KOPT-K1 (cell line): Measurements from ENCODE around the gene GSC.
"Not testable (repeated sequence)": the region's sequence is repeated elsewhere in the genome, so short reads cannot be mapped to it uniquely, and the experiment has no call there.

ENCODE experiments used
- H3K27ac ChIP-seq: fragments of 200-600 bp; sonication (generic); 2 replicates; pipeline ENCODE4 v1.5.1; 2016; ENCODE audit warnings: antibody characterized with exemption, mild to moderate bottlenecking, low read depth, low read length; ENCODE audit not compliant: poor library complexity, severe bottlenecking
- H3K36me3 ChIP-seq: fragments of 200-600 bp; sonication (generic); 2 replicates; pipeline ENCODE4 v1.5.1; 2017; ENCODE audit warnings: antibody characterized with exemption, mild to moderate bottlenecking, low read length, moderate library complexity; ENCODE audit not compliant: insufficient read depth
- H3K9me3 ChIP-seq: fragments of 200-600 bp; sonication (generic); 2 replicates; pipeline ENCODE4 v1.5.1; 2017; ENCODE audit warnings: antibody characterized with exemption, low read length, mild to moderate bottlenecking; ENCODE audit not compliant: insufficient read depth, poor library complexity, severe bottlenecking

GSC gene

DNA sequence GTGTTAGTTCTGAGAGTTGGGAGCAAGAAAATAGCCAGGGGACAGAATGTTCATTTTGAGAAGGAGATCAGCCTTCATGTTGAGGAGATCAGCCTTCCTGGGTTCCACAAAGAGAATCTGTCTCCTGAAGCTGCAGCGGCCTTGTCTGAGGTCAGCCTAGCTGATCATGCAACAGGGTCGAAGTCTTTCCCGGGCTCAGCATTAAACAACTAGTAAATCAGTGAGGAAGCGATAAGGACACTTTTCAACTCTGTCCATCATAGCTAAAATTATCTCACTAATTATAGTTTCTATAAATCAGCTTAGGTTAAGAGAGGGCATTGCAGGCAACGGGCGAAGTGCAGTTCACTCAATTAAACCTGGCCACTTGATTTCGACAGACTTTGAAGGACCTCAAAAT, 7.5 kb downstream of the GSC start:
- Histone ChIP-seq H3K36me3 (peaks cover 2% of the 10 kb centered on the region; the same call in 1 of the 2 replicates), H3K27ac (no peak overlapping the region), H3K9me3 (no peaks in the 10 kb centered on the region)

DNA sequence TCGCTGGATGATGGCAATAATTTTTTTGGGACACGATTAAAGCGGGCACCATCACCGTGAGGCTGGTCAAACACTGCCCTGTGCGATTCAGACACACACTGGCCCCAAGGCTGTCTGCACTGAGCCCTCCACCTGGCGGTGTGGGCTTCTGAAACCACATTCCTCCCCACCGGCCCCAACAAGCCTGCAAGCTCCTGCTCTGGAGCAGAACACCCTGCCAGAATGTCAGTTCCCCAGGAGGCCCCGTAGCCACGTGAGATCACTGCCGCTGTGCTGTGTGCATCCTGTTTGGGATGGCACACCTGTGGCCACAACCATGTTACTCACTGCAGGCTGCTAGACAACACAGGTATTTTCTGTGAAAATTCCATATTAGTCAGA, 7.9 kb downstream of the GSC start:
- no peak overlapping the region for H3K27ac ChIP-seq
- H3K9me3 ChIP-seq: no peaks in the 10 kb centered on the region
- H3K36me3 ChIP-seq: no peaks in the 10 kb centered on the region

DNA sequence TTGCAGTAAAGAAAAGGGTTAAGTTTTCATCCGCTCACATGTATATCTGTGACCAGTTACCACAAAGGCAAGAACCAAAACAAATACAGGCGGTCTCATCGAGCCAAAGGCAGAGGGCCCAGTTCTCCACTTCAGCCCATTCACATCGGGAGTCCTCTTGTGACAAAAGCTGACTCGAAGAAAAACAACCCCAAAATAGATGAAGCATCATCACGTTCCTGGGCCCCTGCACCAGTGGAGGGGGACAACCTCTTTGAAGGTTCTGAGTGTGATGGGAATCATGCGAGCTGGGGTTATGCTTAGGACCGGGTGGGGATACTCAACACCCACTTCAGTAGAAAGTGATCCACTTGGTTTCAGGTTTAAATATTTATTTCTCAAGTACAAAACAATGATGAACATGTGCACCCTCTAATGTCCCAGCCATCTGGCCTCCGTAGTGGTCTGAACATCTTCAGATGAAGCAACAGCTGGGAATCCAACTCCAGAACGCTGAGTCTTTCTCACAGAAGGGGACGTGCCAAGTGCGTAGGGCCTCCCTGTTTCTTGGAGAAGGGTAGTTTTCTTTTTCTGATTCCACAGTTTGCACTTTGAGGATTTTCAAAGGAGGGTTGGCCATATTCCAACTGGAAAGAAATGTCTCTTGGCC, 8.4 kb downstream of the GSC start:
- Histone ChIP-seq H3K36me3 (no peaks in the 10 kb centered on the region), H3K27ac (no peak overlapping the region), H3K9me3 (no peaks in the 10 kb centered on the region)

DNA sequence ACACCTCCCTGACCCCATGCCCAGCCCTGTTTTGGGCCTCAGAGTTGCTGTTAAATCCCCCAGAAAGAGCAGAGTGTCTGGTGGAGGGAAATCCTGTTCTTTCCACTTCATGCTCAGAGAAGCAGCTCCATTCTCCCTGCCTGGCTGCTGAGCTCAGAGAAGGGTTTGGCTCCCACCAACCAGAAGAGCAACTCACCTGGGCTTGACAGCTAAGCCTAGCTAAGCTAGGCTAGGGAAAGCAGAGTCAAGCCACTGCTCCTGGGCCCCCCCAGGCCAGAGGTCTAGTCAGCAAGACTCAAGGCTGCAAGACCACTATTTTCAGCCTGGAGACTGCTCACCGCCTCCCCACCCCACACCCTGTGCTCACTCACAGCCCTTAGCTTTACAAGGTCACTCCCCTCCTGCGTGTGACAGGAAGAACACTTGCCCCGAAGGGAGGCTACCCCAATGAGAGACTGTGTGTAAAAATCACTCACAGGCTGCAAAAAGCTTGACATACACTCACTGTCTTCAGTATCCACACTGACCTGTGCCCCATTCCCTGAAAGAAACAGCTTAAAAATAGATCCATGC, 13.5 kb downstream of the GSC start:
- Histone ChIP-seq H3K9me3 (no peaks in the 10 kb centered on the region), H3K27ac (no peak overlapping the region), H3K36me3 (no peaks in the 10 kb centered on the region)

DNA sequence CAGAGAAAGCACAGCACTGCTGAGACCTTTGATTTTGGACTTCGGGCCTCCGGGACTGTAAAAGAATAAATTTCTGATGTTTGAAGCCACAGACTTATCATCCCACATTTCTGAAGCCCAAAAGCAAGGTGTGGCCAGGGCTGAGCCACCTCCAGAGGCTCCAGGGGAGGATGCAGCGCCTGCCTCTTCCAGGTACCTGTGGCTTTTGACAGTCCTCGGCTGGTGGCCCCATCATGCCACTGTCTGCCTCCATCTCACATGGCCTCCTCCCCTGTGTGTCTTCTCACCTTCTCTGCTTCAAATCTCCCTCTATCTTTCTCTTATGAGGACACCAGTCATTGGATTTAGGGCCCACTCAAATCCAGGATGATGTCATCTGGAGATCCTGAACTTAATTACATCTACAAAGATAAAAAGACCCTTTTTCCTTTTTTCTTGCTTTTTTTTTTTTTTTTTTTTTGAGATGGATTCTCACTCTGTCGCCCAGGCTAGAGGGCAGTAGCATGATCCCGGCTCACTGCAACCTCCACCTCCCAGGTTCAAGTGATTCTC, 15.4 kb downstream of the GSC start:
- Histone ChIP-seq H3K36me3 (no peaks in the 10 kb centered on the region), H3K27ac (no peak overlapping the region)

DNA sequence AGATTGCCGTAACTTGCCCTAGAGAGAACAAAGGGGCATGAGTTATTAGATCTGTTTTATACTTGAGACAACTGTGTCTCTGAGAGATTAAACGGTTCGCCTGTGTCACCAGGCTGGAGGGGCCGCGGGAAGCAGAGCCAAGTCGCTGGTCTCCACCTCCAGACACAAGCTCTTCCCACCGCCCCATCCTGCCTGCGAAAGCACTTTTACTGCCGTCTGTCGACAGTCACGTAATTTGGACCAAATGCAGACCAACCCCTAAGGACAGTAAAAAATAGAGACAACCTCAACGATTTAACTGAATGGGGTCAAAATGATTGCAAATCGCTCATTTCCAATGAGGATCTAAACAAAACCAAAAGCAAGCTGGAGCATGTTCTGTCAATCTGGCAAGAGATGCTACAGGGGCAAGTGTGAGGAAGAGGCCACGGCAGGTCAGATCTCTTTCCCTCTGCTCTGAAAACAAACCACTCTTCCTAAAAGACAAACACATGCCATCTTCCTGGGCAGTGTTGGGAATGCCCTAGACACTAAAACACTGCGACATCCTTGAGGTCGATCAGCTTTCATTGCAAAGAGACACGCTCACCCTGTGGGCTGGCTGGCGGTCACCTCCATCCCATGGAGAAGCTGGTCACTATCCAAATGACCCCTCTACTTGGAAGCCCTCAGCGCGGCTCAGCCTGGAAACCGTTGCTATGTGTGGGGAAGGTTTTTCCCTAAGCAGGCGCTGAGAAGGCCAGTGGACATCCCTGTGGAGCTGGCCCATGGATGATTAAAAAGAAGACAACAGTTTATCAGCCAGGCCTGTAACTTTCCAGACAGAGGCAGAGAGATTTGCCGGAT, 17.1 kb downstream of the GSC start:
- Histone ChIP-seq H3K36me3 (no peaks in the 10 kb centered on the region), H3K27ac (no peak overlapping the region), H3K9me3 (no peaks in the 10 kb centered on the region)

More for the DNA sequence above, 15.4 kb downstream of the GSC start:
- H3K9me3 ChIP-seq: no peaks in the 10 kb centered on the region

DNA sequence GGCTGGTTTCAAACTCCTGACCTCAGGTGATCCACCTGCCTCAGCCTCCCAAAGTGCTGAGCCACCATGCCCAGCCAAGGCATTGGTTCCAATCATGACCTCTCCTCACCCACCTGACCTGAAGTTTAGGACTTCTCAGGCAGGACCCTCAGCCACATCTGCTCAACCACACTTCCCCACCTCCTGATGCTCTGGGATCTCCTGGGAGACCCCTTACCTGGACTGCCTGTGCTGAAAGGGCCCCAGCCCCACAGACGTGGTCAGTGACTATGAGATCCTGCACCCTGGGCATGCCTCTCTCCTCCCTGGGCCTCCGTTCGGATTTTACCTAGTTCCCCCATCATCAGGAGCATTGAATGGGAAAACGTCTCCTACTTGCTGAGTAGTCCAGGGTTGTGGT, 18.0 kb downstream of the GSC start:
- H3K9me3 ChIP-seq: no peaks in the 10 kb centered on the region
- H3K36me3 ChIP-seq: no peaks in the 10 kb centered on the region
- H3K27ac ChIP-seq: no peak overlapping the region

DNA sequence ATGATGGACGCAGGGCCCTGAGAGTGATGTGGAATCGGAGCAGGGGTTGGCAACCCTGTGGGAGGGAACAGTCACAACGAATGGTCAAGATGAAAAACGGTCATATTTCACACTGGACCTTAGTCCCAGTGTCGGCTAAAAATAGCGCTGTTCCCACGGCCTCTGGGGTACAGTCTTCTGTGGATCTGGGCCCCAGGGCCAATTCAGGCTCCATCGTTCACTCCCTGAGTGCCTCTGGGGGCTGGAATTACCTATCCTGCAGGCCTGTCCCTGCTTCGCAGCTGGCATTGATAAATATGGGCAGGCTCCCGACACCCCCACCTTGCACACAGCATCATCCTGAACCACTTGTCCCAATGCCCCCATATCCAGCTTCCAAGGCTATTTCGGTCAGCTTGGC, 18.6 kb downstream of the GSC start:
- H3K36me3 ChIP-seq: no peaks in the 10 kb centered on the region
- no peak overlapping the region for H3K27ac ChIP-seq
- no peaks in the 10 kb centered on the region for H3K9me3 ChIP-seq

DNA sequence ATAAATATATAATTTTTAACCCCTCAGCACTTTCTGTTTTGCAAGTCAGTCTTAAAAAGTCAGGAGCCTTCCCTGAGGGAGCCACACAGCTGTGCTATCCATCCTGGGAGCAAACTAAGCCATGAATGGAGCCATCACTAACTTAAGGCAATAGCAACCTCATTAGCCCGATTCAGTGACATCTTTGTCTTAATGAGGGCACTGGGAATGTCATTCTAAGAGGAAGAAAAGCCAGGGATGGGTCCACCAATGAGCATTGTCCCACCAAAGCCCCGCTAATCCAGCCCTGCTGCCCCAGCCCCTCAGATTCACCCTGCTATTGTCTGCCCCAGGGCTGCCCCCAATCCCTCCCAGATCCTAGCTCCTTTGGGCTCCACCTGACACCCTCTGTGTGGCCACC, 19.5 kb downstream of the GSC start:
- Histone ChIP-seq H3K27ac (no peak overlapping the region), H3K36me3 (no peaks in the 10 kb centered on the region), H3K9me3 (no peaks in the 10 kb centered on the region)

DNA sequence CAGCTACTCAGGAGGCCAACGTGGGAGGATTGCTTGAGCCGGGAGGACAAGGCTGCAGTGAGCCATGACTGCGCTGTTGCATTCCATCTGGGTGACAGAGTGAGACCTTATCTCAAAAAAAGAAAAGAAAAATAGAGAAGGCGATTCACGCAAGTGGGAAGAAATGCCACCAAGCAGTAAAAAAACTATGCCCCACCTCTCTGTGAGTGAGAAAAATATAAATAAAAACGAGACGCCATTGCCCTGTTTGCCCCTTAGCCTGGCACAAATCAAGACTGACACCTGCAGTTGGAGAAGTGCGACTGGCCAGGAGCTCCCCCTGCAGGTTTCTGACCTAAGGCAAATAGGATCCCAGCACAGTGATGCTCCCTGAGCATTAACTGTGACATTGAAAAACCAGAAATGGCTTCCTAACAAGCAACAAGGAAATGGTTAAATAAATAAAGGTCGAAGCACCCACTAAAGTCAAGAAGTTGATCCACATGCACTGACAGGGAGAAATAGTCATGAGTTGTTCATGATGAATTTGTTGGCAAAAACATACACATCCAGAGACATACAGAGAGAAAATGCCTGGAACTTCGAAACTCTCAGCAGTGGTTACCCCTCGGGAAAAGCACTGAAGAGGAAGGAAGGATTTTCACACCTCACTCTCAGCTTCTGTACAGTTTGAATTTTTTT, 21.1 kb downstream of the GSC start:
- H3K27ac ChIP-seq: no peak overlapping the region
- no peaks in the 10 kb centered on the region for H3K9me3 ChIP-seq
- no peaks in the 10 kb centered on the region for H3K36me3 ChIP-seq

DNA sequence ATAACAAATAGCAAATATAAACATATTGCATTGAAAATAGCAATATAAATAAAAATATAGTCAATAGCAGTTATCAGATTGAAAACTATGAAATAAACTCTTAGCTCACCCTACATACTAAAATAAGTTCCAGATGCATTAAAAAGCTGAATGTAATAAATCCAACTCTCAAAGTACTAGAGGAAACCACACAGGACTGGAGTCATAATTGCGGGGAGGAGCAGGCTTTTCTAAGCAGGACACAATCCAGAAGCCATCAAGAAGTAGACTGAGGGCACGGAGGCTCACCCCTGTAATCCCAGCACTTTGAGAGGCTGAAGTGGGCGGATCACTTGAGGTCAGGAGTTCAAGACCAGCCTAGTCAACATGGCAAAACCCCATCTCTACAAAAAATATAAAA, 22.2 kb downstream of the GSC start:
- Histone ChIP-seq H3K36me3 (no peaks in the 10 kb centered on the region), H3K27ac (no peak overlapping the region), H3K9me3 (no peaks in the 10 kb centered on the region)

DNA sequence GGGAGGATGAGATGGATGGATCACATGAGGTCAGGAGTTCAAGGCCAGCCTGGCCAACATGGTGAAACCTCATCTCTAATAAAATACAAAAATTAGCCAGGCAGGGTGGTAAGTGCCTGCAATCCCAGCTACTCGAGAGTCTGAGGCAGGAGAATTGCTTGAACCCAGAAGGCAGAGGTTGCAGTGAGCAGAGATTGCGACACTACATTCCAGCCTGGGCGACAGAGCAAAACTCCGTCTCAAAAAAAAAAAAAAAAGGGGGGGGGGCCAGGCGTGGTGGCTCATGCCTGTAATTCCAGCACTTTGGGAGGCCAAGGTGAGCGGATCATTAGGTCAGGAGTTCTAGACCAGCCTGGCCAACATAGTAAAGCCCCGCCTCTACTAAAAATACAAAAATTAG, 22.8 kb downstream of the GSC start:
- H3K36me3 ChIP-seq, H3K9me3 ChIP-seq, H3K27ac ChIP-seq: not testable (repeated sequence)

DNA sequence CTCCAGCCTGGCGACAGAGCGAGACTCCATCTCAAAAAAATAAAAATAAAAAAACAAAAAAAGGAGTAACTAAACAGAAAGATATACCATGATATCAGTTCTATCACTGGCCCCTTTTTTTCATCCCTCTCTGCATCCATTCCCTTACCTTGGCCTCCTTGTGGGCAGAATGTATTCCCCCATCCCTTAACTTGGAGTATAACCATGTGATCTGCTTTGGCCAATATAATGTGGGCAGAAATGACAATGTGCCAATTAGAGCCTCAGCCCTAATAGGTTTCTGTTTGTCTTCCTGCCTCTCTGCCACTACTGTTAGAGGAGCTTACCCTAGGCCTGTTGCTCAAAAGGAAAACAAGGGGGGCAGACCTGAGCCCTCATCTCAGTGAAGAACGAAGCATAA, 23.8 kb downstream of the GSC start:
- H3K27ac ChIP-seq: no peak overlapping the region
- H3K36me3 ChIP-seq: no peaks in the 10 kb centered on the region
- H3K9me3 ChIP-seq: no peaks in the 10 kb centered on the region

DNA sequence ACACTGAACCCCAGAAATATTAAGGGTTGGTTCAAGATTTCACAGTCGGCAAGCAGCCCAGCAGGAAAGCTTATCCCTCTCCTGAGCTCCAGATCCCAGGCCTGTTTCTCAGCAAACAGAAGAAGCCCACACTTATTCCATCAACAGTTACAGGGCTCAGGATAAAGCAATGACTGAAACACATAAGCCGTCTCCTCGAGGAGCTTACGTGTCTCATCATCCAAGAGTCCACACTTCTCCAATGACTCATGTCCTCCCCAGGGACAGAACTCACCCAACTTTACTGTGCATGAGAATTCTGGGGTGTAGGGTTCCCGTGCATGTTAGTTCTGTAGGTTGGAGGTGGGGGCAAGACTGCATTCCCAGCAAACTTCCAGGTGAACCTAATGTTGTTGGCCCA, 31.2 kb downstream of the GSC start:
- no peaks in the 10 kb centered on the region for H3K9me3 ChIP-seq
- H3K36me3 ChIP-seq: no peaks in the 10 kb centered on the region
- no peak overlapping the region for H3K27ac ChIP-seq

DNA sequence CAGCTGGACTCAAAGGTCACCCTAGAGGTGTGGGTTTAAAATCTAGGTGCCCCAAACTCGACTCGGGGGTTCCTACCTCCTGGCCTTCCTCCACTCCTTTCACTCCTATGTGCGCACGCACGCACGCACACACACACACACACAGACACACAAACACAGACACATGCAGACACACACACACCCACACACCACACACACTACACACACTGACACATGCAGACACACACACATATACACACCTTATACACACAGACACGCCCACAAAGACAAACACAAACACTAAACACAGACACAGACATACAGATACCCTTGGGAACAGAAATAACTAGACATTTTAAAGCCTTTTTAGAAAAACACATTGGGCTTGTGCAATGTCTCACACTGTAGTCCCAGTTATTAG, 31.8 kb downstream of the GSC start:
- Histone ChIP-seq H3K9me3 (no peaks in the 10 kb centered on the region), H3K27ac (no peak overlapping the region), H3K36me3 (no peaks in the 10 kb centered on the region)
